ENCODE measurements around the gene PNPO.

PNPO gene

GRCh38 chr17:47941246-47942095 is at the start of gene PNPO:
PNPO (plus strand) TSS chr17:47941571; CDS start chr17:47941676, 105 bp downstream.
- Mint-ChIP-seq H3K4me3 (peak within 1 kb of the TSS; percentile 92), H3K27me3 (no peaks in the 10 kb centered on the region), H3K27ac (peak within 1 kb of the TSS; percentile 89), H3K9me3 (peaks cover 6% of the 10 kb centered on the region), H3K4me1 (peaks cover 56% of the 10 kb centered on the region), H3K36me3 (ENCODE audit: low read depth) (peaks cover 23% of the 10 kb centered on the region)
- DNase-seq (peak; percentile 94), ATAC-seq (peak; percentile 98)

DNA sequence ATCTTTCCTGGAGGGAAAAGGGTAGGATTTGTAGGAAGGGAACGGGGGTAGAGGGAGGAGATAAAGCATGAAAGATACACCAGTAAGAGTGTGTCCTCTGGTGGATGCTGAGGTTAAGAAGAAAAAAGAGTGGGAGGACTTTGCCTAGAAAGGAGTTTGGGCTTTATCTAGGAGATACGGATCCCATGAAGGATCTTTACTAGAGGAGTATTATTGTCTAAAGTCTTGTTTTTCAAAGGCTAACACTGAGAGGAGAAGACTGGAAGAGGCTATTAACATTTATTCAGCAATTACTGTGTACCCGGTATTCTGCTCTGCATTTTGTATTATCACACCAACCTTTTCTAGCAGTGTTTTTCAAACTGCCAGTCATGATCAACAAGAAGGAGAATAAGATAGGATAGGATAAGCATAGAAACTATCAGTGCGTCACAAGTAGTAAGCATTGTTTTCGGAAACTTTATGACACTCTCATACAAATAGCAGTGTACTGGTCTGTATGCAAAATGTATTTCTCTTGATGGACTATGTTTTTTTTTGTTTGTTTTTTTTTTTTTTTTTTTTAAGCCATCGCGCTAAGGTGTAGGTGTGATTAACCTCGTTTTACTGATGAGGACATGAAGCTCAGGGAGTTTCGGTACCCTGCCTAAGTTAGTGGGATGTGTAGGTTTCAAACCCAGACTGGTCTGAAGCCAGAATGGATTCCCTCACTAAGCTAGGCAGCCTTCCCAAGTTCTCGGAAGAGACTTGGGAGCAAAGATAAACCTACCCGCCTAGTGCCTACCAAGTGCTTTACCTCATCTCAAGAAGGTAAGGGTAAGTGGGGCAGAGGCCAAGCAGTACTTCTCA is 46.6 kb upstream of the PNPO start:
- DNase-seq: no peak
- ATAC-seq: no peak
- Mint-ChIP-seq H3K9me3 (no peaks in the 10 kb centered on the region), H3K27ac (peak overlapping the region; percentile 96), H3K4me3 (peak overlapping the region; percentile 96), H3K27me3 (peaks cover 4% of the 10 kb centered on the region), H3K4me1 (peaks cover 35% of the 10 kb centered on the region), H3K36me3 (ENCODE audit: low read depth) (peaks cover 8% of the 10 kb centered on the region)

DNA sequence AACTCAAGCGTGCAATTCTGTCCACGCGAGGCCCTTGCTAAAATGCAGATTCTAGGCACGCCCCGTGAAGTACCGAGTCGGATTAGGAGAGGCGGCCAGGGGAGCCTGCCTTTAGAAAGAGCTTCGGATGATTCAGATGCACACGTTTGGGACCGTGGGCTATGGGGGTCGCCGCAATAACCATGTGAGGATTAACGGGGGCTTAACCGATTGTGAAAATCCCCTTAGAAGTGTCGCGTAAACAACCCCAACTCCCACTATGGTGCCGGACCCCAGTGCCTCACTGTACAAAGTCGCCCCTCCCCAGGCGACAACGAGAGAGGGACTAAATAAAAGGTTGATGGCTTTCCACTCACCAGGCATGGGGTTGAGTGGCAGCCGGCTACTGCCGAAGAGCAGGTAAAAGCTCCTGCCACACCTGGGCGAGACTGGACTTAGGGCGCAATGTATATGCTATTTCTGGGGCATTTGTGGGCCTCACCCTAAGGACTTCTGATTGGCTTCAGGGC is 46.0 kb upstream of the PNPO start:
- peak overlapping the region; percentile 96 for H3K4me3 Mint-ChIP-seq
- H3K27ac Mint-ChIP-seq: peak overlapping the region; percentile 96
- no peak for DNase-seq
- peaks cover 12% of the 10 kb centered on the region for H3K36me3 Mint-ChIP-seq (ENCODE audit: low read depth)
- peaks cover 4% of the 10 kb centered on the region for H3K27me3 Mint-ChIP-seq
- peaks cover 37% of the 10 kb centered on the region for H3K4me1 Mint-ChIP-seq
- no peaks in the 10 kb centered on the region for H3K9me3 Mint-ChIP-seq
- no peak for ATAC-seq

DNA sequence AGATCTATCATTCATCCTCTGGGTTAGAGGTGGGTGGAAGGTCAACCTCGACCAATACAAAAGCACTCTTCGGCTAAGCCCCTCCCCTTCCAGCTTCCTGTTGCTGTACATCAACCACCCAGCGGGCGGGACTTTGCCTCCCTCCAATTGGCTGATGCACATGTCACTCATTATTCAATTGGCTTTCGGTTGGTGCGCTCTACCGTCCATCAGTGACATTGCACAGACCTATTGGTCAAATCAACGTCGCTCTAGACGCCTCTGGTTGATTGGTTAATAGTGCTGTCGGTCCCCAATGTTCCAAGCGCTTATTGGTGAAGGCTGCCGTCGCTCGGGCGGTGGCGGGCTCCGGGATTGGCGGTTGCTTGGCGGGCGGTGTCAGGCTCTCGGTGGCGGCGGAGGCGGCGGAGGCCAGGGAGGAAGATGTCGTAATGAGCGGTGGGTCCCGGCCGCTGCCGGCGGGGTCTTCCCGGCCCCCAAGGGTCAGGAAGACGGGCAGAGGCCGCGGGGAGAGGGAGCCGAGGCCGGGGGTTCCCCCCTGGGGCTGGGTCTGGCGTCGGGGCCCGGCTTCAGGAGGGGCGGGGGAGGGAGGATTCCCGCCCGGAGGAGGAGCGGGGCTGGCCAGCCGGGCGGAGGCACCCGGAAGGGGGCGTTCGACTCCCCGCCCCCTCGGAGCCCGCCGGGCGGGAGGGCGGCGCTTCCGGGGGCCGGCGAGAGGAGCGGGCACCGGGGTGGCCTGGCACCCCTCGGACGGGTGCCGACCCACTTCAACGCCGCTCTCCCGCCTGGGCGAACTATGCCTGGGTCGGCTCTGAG is 45.3 kb upstream of the PNPO start, which contains the start of gene SP2:
Gene SP2, plus strand, starts transcription at position 381 of the 816 bp plus-strand sequence. Its CDS starts 51 bp downstream, at position 432.
- Mint-ChIP-seq H3K9me3 (no peaks in the 10 kb centered on the region), H3K27ac (peak within 1 kb of the TSS; percentile 96), H3K4me3 (peak within 1 kb of the TSS; percentile 96), H3K4me1 (peaks cover 37% of the 10 kb centered on the region), H3K27me3 (peaks cover 4% of the 10 kb centered on the region), H3K36me3 (ENCODE audit: low read depth) (peaks cover 12% of the 10 kb centered on the region)
- ATAC-seq (peak; percentile 97), DNase-seq (peak; percentile 97)

GRCh38 chr17:47896672-47897490 is 44.5 kb upstream of the PNPO start:
- Mint-ChIP-seq H3K36me3 (ENCODE audit: low read depth) (peaks cover 12% of the 10 kb centered on the region), H3K4me3 (peak overlapping the region; percentile 96), H3K27me3 (peaks cover 4% of the 10 kb centered on the region), H3K4me1 (peaks cover 37% of the 10 kb centered on the region), H3K9me3 (no peaks in the 10 kb centered on the region), H3K27ac (peak overlapping the region; percentile 84)
- ATAC-seq: no peak
- DNase-seq: no peak

DNA sequence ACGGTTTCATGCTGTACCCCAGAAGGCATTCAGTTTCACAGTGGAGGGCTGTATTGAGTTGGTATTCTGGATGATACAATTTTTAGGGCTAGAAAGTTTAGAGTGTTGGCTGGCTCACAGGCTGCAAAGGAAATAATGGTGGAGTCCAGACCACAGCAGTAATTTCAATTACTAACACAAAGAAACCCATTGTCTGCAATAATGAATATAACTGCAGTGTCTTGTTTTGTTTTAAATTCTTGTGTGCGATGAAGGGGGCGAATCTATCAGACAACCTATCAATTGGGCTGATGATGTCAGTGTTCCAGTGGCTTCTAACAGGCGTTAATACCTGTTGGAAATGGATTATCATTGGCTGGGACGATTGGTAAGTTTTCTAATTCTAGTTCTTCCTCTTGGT is 43.8 kb upstream of the PNPO start:
- ATAC-seq (no peak), DNase-seq (no peak)
- Mint-ChIP-seq H3K9me3 (no peaks in the 10 kb centered on the region), H3K27me3 (peaks cover 4% of the 10 kb centered on the region), H3K4me3 (peak overlapping the region; percentile 96), H3K27ac (peak overlapping the region; percentile 84), H3K4me1 (peaks cover 40% of the 10 kb centered on the region), H3K36me3 (ENCODE audit: low read depth) (peaks cover 14% of the 10 kb centered on the region)

- H3K27ac Mint-ChIP-seq: no peak overlapping the region
- peaks cover 40% of the 10 kb centered on the region for H3K4me1 Mint-ChIP-seq
- peaks cover 14% of the 10 kb centered on the region for H3K36me3 Mint-ChIP-seq (ENCODE audit: low read depth)
- peaks cover 4% of the 10 kb centered on the region for H3K27me3 Mint-ChIP-seq
- H3K9me3 Mint-ChIP-seq: no peaks in the 10 kb centered on the region
- no peak for ATAC-seq
- H3K4me3 Mint-ChIP-seq: no peak overlapping the region
- DNase-seq: no peak
These were observed 43.1 kb upstream of the PNPO start for GRCh38 chr17:47898241-47898640.

DNA sequence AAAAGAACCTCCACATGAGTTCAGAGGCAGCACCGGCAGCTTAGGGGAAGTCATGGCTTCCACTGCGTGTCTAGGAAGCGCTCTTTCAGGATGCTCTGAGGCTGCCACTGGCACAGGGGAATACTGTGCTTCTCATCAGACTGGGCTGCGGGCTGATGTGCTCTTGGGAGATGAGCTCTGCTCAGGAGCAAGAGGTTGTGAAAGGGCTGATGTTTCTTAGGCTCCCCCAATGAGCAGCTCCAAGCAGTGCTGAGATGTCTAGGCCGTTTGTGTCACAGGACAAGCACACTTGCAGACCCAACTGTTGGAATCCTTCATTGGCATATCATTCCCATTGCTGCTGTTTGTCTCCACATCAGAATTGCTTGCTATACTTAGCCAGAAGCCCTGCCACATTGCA is 41.7 kb upstream of the PNPO start:
- peaks cover 38% of the 10 kb centered on the region for H3K4me1 Mint-ChIP-seq
- H3K9me3 Mint-ChIP-seq: no peaks in the 10 kb centered on the region
- no peak for DNase-seq
- peaks cover 14% of the 10 kb centered on the region for H3K36me3 Mint-ChIP-seq (ENCODE audit: low read depth)
- no peak for ATAC-seq
- no peak overlapping the region for H3K27ac Mint-ChIP-seq
- no peak overlapping the region for H3K4me3 Mint-ChIP-seq
- peaks cover 4% of the 10 kb centered on the region for H3K27me3 Mint-ChIP-seq

GRCh38 chr17:47901423-47901822 is 39.9 kb upstream of the PNPO start:
- Mint-ChIP-seq H3K27ac (no peak overlapping the region), H3K27me3 (no peaks in the 10 kb centered on the region), H3K4me1 (peaks cover 31% of the 10 kb centered on the region), H3K36me3 (ENCODE audit: low read depth) (peaks cover 14% of the 10 kb centered on the region), H3K9me3 (no peaks in the 10 kb centered on the region), H3K4me3 (no peak overlapping the region)
- no peak for DNase-seq
- ATAC-seq: no peak

GRCh38 chr17:47902039-47902744 is 39.2 kb upstream of the PNPO start:
- Mint-ChIP-seq H3K9me3 (no peaks in the 10 kb centered on the region), H3K27ac (peak overlapping the region; percentile 8), H3K4me3 (no peak overlapping the region), H3K36me3 (ENCODE audit: low read depth) (peaks cover 14% of the 10 kb centered on the region), H3K27me3 (no peaks in the 10 kb centered on the region), H3K4me1 (peaks cover 28% of the 10 kb centered on the region)
- ATAC-seq (no peak), DNase-seq (no peak)

DNA sequence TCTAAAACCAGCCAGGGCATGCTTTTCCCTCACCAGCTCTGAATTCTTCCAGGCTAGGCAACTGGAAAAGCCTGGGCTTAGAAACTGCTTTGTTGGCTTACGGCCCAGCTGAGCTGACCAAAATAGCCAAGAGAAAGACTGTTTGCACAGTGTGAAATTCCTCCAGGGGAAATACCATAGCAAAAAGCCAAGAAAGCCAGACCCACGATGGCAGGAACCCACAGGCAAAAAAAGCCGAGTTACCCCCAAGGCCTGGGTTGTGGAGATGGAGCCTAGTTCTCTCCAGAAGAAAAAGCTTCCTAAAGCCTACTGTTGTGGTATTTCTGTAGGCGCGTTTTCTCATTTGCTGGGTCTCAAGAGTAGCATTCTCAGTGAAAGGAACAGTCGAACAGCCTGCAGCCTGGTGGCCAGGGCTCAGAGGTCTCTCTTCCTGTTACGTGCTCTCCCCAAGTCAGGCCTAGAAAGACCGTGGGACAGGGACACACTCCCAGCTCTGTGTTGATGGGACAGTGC is 36.1 kb upstream of the PNPO start:
- Mint-ChIP-seq H3K36me3 (ENCODE audit: low read depth) (peaks cover 6% of the 10 kb centered on the region), H3K4me1 (peaks cover 15% of the 10 kb centered on the region), H3K27me3 (no peaks in the 10 kb centered on the region), H3K9me3 (no peaks in the 10 kb centered on the region), H3K4me3 (no peak overlapping the region), H3K27ac (no peak overlapping the region)
- ATAC-seq (no peak), DNase-seq (no peak)

DNA sequence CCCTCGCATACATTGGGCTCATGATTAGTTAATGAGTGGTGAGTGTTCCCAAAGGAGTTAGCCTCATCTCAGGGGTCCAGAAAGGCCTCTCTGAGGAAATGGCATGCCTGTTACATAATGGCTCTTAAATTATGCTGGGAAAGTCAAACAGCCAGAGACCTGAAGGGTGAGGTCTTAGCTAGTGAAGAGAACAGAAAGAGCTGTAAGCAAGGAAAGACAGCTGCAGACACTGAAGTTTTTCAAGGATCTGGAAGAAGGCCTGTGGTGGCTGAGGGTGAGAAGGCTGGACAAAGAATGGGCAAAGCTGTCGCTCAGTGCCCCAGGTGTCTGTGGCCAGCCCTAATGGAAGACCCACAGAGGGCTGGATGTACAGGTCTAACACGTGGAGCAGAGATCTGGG is 34.9 kb upstream of the PNPO start:
- Mint-ChIP-seq H3K27me3 (no peaks in the 10 kb centered on the region), H3K9me3 (no peaks in the 10 kb centered on the region), H3K36me3 (ENCODE audit: low read depth) (peaks cover 6% of the 10 kb centered on the region), H3K27ac (no peak overlapping the region), H3K4me3 (no peak overlapping the region), H3K4me1 (peaks cover 15% of the 10 kb centered on the region)
- ATAC-seq (no peak), DNase-seq (no peak)

Data from activated naive CD8-positive, alpha-beta T cell treated with anti-CD3 and anti-CD28 coated beads, Interleukin-2, amount 50 U/mL, for 24 hours (primary cell).